HG03095 (cell line): ENCODE measurements around the gene APOB.

Source experiments
- ATAC-seq: cut with Tn5 transposase; IDR thresholded peaks from one replicate; pipeline ENCODE4 v1.9.1; 2021; ENCODE audit warnings: moderate library complexity; ENCODE audit not compliant: unreplicated experiment

APOB gene, protein sequence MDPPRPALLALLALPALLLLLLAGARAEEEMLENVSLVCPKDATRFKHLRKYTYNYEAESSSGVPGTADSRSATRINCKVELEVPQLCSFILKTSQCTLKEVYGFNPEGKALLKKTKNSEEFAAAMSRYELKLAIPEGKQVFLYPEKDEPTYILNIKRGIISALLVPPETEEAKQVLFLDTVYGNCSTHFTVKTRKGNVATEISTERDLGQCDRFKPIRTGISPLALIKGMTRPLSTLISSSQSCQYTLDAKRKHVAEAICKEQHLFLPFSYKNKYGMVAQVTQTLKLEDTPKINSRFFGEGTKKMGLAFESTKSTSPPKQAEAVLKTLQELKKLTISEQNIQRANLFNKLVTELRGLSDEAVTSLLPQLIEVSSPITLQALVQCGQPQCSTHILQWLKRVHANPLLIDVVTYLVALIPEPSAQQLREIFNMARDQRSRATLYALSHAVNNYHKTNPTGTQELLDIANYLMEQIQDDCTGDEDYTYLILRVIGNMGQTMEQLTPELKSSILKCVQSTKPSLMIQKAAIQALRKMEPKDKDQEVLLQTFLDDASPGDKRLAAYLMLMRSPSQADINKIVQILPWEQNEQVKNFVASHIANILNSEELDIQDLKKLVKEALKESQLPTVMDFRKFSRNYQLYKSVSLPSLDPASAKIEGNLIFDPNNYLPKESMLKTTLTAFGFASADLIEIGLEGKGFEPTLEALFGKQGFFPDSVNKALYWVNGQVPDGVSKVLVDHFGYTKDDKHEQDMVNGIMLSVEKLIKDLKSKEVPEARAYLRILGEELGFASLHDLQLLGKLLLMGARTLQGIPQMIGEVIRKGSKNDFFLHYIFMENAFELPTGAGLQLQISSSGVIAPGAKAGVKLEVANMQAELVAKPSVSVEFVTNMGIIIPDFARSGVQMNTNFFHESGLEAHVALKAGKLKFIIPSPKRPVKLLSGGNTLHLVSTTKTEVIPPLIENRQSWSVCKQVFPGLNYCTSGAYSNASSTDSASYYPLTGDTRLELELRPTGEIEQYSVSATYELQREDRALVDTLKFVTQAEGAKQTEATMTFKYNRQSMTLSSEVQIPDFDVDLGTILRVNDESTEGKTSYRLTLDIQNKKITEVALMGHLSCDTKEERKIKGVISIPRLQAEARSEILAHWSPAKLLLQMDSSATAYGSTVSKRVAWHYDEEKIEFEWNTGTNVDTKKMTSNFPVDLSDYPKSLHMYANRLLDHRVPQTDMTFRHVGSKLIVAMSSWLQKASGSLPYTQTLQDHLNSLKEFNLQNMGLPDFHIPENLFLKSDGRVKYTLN (N-terminal part only)

DNA sequence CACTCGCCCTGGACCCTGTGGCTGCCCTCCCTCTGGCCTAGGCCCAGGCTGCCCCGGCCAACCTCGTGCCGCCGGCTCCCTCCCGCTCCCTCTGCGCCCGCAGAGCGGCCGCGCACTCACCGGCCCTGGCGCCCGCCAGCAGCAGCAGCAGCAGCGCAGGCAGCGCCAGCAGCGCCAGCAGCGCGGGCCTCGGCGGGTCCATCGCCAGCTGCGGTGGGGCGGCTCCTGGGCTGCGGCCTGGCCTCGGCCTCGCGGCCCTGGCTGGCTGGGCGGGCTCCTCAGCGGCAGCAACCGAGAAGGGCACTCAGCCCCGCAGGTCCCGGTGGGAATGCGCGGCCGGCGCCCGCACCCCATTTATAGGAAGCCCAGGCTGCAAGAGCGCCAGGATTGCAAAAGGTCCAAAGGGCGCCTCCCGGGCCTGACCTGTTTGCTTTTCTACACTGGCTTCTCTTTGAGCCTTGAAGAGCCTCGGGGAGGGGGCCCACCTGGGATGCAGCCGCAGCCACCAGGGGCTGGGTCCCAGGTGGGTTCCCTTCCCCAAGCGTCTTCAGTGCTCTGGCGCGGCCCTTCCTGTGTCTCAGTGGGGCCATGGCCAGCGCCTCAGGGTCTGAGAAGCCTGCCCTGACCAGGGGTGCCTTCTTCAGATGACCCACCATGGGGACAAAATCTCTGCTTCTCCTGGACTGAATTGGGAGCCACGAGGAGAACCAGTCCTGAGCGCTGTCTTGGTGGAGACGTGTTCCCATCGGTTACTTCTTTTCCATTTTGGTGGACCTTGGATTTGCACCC is at the start of gene APOB:
Gene APOB, minus strand, starts transcription at position 330 of the 789 bp plus-strand sequence. Its CDS starts 128 bp downstream, at position 202.
- no peak for ATAC-seq

DNA sequence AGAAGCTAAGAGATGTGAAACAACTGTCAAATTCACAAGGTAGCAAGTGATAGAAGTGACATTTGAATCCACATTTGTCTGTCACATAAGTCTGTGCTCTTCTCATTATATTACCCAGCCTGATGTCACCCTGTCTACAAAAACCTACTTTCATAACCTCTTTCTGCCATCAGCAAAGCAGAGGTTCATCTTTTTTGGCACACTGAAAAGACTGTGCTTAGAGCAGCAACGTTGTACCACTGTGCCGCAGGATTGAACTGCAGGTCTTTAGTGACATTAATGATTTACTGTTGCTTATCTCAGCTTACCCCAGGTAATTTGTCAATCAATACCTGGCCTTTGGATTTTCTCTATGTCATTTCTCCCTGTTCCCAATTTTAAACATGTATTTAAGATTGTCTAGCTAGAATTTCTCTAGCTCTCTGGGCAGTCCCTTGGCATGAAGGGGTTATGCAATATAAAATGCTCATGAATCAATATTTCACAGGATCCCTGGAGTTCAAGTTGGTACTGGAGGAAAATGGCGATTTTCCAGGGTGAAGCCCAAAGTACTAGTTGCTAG is 48.5 kb upstream of the APOB start:
- no peak for ATAC-seq

- no peak for ATAC-seq
Measured at GRCh38 chr2:21084401-21084800, 40.5 kb upstream of the APOB start.

- no peak for ATAC-seq
Measured at GRCh38 chr2:21083482-21083881, 39.6 kb upstream of the APOB start.

DNA sequence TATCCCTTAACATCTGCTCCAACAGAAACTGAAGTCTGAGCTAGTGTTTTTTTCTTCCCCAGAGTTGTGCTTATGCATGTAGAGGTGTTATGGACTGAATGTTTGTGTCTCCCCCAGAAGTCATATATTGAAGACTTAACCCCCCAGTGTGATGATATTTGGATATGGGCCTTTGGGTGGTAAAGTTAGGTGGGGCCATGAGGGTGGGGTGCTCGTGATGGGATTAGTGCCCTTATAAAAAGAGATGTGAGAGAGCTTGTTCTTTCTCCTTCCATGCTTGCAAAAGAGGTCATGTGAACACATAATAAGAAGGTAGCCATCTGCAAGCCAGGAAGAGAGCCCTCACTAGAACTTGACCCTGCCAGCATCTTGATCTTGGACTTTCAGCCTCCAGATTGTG is 34.4 kb upstream of the APOB start:
- no peak for ATAC-seq

GRCh38 chr2:21072477-21073242 is 28.8 kb upstream of the APOB start:
- no peak for ATAC-seq

GRCh38 chr2:21070341-21071257 is 26.7 kb upstream of the APOB start:
- ATAC-seq = no peak

DNA sequence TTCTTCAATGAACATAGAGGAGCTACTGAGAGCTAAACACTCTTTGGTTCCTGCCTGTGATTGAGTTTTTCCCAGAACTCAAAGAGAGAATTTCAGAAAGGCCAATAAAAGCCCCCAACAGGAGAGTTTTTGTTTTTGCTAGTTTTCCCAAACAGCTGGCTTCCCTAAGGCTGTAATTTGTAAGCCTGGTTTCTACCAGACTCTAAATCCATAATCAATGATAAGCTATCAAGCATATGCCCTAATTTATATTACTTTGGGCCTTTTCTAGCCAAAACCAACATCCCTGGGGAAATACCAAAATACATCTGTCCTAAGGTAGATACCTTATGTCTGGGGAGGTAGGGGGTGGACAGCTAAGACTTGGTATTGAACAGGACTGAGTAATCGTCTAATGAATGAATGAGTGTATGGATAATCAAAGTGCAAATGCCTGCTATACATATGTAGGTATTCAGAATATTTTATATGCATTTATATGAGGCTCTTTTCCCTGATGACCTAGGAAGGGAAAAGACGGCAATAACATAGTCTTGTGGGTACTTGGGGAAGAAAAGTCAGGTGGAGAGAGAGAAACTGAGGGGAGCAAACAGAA is 26.0 kb upstream of the APOB start:
- ATAC-seq = no peak

DNA sequence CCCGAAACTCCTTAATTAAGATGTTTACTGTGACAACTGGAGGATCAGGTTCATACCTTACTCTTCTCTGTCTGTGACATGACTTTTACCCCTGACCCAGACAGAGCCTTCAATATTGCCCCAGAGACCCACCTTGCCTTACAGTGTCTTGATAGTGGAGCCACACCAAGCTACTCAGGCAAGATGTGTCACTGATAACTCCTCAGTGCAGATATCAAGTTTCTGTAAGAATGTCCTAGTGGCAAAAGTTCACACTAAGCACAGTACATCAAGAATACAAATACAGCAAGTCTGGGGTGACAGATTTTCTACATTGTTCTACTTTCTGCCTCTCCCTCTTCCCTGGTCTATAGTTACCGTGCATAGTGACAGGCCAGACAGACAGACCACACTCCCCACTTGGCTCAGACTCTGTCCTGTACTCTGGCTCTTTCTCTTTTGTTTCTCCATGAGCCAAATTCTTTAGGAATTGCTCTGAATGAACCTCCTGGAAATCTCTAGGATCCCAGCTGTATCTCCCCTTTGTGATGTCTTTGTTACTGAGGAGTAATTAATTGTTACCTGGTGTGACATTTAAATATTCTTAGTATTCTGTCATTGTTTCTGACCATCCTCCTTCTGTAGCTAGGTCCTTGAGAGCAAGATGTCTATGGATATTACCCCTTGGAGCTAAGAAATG is 24.1 kb upstream of the APOB start:
- no peak for ATAC-seq

- no peak for ATAC-seq
Measured at GRCh38 chr2:21067125-21067524, 23.3 kb upstream of the APOB start.

DNA sequence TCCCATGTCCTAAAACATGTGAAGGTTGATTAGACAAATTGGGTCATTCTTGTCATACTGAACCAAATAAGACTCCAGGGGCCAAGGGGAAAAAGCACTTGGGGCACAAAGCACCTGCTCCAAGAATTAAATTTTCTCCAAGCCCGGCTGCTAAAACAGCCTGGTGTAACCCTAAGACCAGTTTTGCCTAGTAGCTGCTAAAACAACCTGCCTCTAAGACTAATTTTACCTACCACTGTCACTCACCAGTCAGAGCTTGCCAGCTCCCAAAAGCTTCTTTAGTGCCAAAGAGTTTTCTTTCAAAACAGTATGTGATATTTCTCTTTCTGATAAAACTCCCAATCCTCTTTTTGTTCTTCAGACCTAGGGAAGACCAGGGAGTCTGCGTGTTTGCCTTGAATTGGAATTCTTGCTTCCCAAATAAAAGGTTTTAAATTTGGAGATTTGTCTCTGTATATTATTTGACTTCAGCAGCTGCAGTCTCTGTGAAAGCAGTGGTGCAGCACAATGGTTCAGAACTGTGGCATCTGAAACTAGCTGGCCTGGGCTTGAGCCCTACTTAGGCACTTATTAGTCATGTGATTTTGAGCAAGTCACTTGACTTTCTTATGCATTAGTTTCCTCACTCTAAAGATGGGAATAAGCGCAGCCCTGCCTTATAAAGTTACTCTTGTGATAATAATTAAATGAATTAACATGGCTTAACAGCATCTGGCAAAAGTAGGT is 16.2 kb upstream of the APOB start:
- ATAC-seq = no peak

DNA sequence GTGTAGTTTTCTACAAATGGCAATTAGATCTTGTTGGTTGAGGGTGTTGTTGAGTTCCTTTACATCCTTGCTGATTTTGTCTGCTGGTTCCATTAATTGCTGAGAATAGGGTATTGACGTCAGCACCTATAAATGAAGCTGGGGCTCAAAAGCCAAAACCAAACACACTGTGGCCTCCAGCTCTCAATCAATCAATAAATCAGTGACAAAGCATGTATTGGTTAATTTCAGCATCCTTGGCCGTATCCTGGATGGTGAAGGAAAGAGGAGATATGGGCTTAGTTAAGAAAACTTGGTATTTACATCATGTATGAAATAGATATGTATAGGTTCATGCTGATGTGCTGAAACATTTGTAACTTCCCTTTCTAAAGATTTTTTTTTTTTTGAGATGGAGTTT is 13.2 kb upstream of the APOB start:
- ATAC-seq = no peak

DNA sequence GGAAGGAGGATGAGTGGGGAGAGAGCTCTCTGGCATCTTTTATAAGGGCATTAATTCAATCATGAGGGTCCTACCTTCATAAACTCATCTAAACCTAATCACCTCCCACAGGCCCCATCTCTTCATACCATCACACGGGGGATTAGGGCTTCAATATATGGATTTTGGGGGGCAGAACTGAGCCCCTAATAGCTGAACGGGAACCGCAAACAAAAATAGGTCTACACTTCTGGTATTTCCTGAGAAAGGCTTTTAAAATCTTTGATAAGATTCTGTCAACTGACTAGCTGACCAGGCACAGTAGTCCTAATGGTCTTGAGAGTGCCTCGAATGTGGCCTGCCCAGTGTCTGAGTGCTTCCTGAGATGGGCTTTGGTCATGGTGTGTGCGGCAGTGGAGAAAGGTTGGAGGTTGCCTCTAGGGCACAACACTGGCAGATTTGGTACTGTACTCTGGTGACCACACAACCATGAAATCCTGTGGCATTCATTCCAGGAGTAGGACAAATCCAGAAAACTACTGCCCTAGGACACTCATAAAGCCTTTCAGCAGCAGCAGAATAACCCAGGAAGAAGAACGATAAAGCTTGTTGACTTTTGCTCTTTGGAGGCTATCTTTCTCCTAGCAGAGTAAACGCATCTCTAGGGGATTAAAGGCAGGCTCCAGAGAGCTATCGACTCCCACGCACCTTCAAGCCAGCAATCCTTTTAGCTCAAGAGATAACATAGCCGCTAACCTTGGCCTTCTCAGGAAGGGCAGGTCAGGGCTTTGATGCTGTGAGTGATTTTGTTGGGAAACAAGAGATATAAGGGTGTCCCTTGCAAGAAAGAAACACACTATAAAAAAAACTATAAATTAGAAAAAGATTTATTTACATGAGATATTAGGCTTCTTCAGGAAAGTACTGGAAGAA is 12.3 kb upstream of the APOB start:
- no peak for ATAC-seq

DNA sequence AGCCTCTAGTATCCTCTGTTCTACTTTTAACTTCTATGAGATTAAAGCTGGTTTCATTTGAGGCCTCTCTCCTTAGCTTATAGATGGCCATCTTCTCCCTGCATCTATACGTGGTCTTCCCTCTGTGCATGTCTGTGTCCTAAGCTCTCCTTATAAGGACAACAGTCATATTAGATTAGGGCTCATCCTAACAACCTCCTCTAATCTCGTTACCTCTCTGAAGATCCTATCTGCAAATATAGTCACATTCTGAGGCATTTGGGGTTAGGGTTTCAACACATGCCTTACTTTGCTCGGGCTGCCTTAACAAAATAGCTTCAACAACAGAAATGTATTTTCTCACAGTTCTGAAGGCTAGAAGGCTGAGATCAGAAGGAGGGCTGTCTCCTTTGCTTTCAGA is 11.6 kb upstream of the APOB start:
- ATAC-seq = no peak

- ATAC-seq = no peak
Measured at GRCh38 chr2:21054011-21054410, 10.1 kb upstream of the APOB start.

GRCh38 chr2:21052044-21052443 is 8.2 kb upstream of the APOB start:
- ATAC-seq = no peak
